CD4-positive, alpha-beta T cell treated with Interleukin-4 for 4 hours (primary cell): ENCODE data around the gene JOSD1.

Source experiments
- DNase-seq: peaks from one replicate; pipeline ENCODE4 v3.0.0-alpha.2; 2020

JOSD1 gene

DNA sequence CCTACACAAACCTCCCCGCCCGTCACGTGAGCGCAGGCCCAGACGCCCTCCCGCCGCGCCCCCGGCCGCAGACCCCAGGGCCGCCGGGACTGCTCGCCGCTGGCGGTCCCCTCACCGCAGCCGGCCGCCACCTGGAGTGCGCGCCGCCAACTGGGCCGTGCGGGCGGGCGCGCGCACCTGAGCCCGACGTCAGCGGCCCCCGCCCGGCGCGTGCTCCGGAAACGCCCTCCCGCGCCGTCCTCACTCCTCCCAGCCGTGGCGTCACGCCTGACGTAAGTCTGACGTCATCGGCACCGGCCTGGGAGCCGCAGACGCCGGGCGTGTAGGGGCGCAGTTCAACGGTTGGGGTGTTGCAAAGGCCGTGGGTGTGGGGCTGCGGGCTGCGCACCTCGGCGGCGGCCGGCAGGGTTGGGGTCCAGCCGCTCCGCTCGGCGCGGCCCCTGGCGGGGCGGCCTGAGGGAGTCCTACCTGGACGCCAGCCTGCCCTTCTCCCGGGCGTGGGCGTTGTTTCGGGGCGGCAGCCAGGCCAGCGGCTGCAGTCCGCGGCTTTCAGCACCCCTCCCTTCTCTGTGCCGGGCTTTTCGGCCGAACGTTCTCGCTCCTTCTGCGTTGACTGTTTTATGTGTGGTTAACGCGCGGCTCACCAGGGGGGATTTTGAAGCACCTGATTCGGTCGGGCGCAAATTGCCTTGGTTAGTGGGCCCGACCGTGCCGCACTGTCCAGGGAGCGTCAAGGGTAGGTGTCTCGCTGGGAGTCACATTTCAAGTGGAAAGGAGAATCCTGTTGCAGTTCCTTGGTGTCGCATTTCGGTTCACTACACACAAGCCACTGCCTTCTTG, at the start of gene JOSD1:
Gene JOSD1 (minus strand): TSS at position 155 of the 840 bp plus-strand sequence. CDS start 956 bp downstream, outside the sequence.
- peak; percentile 96 for DNase-seq

DNA sequence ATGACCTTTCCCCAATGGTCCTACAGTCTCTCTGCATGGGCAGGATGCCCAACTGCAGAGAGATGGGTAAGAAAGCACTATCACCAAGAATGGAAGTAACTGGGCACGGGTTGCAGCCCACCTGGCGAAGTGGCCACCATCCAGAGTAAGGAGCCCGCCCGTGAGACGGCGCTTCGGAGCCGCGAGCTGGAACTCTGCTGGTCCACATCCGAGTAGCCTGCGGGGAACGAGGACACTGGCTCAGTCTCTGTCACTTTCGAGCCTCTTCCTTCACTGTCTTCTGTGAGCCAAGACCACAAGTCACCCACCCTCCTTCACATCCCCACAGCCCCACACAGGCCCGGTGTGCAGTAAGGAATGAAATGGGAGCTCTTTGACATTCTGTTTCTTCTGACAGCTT, 49.4 kb upstream of the JOSD1 start:
- no peak for DNase-seq

DNA sequence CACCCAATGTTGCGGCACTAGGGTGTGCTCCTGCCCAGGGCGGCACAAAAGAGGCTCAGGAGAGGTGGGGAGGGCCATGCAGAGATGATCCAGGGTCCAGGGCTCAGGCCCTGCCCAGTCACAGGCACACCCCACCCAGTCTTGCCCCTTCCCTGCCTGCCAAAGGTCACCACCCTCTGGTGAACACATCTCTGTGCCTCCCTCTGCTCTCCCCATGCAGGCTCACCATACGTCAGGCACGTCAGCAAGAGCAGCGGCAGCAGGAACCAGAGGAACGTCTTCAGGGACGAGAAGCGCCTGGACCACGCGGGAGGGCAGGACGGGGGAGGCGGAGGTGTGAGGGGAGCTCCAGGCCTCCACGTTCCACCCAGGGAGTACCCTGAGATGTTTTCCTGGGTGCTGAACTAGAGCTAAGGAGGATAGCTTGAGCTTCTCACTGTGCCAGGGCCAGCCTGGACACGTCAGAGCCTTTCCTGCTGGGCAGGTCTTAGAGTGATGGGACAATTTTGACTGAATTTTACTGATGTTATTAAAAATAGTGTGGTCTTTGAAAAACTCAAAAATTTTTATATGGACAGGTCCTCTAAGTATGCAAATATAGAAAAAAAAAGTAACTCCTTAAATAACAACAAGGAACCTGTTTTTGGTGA, 47.9 kb upstream of the JOSD1 start:
- no peak for DNase-seq

DNA sequence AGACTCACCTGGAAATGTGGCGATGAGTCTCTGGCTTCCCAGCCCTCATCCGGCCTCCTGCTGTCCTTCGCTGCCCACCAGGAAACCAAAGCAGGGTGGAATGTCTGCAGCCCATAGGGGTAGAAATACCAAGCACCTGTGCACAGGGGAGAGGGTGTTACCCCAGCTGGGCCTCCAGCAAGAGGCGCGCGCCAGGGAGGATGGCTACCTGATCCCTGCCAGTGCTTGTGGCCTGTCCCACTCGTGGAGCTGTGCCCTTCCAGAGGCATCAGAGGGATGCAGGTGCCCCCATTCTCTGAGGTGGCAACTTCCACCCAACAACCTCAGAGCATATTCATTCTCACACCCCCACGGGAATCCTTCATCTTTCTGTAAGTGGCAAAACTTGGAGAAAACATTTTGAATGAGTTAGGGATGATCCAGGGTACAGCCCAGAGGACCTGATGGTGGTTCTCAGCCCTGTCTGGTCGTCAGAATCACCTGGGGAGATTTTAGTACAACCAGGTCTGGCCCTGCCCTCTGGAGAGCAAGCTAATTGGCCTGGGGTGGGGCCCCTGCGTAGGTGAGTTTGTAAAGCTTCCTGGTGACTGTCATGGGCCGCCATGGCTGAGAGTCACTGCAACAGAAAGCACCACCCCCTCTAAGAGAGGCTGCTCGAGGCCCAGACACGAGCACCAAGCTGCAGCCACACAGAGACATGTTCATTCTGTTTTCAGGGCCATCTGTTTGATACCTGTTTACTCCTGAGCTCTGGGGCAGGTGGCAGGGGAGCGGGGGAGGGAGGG, 45.1 kb upstream of the JOSD1 start:
- no peak for DNase-seq

DNA sequence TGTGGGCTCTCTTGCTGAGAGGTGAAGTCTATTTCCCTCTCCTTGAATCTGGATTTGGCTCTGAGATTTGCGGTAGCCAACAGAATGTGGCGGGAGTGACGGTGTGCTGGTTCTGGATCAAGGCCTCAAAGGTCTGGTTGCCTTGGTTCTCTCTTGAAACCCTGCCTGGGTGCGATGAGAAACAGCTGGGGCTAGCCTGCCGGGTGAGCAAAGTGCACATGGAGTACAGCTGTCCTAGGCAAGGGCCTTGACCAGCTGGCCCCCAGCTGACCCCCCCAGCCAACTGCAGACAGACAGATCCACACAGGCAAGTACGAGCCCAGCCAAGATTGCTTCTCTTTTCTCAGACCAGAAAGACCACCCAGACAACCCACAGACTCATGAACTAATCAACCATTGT, 44.2 kb upstream of the JOSD1 start:
- no peak for DNase-seq

DNA sequence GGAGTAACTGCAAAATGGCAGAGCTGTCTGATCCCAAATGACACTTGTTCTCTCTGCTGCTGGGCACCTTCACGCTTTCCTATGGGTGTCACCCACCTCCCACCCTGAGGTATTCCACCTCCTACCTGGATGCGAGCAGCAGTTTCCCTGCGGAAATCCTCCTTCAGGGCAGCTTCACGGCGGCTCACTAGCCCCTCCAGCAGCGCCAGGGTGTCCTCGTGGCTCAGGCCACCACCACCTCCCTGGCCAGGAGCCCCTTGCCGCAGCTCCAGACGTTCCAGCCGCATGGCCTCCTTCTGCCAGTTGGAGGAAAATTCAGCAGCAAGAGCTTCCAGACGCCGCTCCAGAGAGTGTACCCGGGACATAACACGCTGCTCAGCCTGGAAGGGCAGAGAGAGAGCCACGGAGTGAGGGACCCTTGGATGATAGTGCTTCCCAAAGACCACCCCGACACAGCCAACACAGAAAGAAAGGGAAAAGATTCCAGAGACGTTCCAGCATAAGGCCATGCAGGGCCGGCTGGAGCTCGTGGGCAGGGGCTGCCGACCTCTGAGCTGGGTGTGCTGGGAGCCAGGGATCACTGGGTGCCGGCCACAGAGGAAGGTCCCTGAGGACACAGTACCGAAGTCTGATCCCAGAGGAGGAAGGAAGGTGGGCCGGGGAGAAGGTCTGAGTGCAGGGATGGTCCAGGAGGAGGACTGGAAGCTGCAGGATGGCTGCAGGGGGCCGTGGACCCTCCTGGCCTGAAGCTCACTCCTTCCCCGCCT, 41.6 kb upstream of the JOSD1 start:
- no peak for DNase-seq

DNA sequence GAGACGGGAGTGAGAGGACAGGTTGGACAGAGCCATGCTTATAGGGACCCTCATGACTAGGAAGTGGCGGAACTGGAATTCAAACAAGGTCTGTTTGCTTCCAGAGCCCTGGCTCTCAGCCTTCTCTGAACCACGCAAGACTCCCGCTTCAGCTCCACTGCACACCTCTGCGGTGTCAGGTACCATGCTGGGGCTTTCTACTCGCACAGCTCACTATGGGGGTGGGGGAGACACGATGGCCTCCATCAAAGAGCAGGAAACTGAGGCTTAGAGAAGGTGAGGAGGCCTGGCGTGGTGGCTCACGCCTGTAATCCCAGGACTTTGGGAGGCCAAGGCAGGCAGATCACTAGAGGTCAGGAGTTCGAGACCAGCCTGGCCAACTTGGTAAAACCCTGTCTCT, 40.8 kb upstream of the JOSD1 start:
- no peak for DNase-seq

DNA sequence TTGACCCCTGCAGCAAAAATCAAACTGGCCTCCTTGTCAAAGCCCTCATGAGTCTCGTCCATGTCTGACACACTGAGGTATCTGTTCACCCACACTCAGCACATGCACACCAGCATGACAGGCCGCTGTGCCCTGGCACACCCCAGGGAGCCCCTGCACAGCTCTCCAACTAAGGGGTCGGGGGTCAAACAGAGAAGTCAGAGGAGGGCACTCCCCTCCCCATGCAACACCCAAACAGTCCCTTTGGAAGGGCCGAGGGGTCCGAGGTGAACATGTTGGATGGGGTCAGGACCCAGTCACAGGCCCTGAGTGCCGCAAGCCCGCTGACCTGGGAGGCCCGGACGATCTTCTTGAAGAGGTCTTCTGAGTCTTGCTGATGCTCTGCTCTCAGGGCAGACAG, 40.4 kb upstream of the JOSD1 start:
- no peak for DNase-seq

DNA sequence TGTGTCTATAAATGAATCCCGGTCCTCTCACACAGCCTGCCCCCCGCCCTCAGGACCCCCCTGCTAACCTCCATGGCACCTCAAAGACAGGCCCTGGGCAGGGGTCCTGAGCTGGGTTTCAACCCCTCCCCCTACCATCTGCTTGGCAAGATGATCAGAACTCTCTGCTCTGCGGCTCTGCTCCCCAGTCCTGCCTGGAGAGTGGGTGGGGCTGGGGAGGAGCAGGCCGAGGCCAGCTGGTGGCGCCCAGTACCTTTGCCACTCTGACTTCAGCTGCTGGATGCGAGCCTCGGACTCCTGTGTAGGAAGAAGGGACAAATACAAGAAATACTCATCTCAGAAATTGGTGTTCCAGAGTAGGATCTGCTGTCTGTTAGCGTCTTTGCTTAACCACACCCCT, 40.0 kb upstream of the JOSD1 start:
- DNase-seq, result no peak

DNA sequence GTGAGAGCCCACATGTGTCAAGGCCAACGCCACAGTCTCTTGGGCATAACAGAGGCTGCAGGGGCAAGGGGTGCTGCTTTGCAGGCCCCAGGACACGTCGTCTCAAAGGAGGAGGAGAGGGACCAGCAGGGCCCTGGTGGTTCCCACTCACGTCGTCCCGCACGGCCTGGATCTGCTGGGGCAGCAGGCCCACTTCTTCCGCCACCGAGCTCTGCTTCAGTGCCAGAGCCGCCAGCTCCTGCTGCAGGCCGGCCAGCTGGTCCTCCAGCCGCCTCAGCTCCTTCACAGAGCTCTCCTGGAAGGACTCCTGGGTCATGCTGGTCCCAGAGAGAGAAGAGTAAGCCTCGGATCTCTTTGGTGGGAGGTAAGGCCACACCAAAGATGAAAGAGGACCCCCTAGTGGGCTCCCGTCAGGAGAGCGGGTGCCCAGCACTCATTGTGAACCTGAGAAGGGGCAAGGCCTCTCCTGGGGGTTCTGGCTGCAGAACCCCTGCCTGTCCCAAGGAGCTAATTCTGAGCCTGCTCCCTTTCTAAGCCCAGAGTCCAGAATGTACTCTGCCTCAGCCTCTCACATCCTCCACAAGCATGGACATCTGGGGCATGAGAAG, 39.5 kb upstream of the JOSD1 start:
- no peak for DNase-seq

DNA sequence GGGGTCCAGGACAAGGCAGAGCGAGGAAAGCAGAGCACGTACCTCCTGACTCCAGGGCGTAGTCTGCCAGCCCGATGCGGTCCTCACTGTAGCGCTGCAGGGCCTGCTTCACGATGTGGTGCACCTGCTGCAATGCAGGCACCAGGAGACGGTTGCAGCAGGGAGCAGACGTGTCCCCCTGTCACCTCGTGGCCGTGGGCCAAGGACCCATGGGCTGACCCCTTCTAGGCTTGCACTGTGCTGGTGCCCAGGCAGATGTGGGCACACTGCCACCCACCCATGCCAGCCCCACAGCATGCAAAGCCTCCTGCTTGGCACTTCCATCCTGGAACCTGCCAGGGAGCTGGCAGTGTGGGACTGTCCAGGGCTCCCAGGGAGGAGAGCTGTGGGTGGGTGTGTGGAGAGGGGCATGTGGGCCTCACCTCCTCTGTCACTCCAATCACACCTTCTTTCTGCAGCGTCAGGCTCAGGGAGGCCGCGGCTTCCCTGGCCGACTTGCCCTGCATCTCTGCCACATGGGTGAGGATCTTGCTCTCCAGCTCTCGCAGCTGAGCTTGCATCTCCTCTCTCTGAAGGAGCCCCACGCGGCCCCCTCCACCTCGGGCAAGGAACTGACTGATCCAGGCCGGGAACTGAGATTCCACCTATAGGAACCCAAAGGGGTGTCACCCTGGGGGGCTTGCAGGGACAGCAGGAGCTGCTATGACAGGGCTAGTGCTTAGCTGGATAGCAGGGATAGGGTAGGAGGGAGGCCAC, 38.7 kb upstream of the JOSD1 start:
- no peak for DNase-seq

DNA sequence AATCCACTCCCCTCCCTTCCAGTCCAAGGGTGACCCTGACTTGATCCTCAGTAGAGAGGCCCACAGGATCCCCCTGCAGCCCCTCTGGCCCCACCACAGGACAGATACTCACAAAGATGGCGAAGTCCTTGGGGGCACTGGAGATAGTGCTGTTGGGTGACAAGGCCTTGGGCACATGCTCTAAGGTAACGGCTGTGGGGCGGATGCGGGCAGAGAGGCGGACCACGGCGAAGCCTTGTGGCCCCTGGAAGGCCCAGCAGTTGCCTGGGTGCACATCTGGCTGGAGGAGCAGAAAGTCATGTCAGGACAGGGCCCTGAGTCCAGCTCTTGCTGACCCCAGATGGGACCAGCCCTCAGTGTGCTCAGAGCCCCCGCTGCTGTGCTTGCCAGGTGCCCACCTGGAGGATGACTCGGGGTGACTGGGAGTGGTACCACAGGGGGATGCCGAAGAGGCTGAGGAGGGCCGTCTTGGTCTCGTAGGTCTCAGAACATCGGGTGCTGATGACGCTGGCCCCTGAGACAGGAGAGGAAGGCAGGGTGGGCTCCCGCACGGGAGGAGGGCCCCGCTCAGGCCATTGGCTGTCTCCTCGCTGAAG, 37.8 kb upstream of the JOSD1 start:
- DNase-seq, result no peak

DNA sequence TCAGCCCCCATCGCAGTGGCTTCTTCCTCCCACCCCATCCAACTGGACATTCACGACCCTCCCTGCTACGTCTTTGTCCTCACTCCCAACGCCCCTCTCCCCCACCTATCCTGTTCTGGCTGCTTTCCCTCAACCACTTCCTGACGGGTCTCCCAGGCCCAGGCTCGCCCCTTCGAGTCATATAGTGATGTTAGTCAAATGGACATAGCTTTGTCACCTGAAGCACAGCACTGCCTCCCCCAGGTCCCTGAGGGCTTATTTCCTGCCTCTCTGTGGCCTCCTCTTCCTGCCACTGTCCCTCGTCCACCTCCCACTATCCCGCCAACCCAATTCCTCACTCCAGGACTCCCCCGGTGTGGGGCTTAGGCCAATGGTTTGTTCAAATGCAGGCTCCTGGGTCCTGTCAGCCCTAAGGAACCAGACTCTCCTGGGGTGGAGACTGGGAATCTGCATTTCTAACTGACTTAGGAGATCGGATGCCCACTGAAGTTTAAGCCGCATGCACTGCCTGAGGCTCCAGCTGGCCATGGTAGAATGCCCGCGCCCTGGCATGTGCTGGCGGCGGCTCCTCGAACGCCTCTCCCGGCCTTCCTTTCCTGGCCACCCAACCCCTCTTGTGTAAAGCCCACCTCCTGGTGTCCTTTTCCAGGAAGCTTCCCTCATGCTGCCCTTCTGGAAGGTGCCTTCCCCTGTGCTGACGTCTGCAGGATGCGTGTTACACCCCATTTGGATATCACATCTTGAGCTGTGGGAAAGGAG, 36.7 kb upstream of the JOSD1 start:
- no peak for DNase-seq

DNA sequence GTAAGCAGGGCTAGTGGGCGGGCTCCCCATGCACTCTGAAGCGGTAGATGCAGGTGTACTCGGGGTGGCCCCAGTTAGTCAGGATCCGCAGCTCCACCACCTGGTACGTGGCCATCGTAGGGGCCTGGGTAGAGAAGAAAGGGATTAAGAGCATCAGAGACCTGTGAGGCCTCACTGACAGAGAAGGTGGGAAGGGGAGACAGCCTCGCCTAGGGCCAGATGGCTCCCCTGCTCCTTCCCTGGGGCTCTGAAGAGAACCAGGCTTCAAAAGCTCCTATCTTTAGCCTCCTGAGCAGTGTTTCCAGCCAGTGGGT, 35.5 kb upstream of the JOSD1 start:
- no peak for DNase-seq

DNA sequence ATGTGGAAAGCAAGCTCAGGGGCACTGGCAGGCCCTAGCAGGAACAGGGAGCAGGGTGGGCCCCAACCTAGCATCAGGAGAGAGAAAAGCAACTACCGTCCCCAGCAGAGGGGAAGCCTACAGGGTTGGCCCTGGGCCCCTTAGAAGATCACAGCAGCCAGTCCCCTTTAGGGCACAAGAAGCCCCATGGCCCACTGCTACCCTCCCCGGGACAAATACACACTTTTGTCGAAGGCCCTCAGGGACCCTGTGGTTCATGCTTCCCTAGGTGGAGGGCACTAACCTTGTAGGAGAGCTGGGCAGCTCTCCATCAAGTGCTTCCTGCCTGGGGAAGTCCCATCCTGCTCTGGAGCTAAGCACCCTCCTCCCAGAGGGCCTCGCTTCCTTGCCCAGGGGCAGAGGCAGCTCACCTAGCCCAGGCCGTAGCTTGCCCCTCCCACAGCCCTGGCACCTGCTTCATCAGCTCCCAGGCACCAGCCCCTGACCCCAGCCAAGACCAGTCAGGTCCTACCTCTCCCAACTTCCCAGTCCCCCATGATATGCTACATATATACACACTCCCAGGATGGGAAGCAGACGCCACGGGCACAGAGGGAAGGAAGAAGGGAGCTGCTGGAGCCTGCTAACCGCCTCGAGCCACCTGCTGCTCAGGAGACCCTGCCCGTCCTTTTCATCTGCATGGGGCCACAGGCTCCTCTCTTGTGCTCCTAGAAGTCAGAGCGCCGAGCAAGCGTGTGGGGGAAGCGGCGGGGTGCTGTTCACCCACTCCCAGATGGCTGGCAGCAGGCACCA, 34.9 kb upstream of the JOSD1 start:
- no peak for DNase-seq

DNA sequence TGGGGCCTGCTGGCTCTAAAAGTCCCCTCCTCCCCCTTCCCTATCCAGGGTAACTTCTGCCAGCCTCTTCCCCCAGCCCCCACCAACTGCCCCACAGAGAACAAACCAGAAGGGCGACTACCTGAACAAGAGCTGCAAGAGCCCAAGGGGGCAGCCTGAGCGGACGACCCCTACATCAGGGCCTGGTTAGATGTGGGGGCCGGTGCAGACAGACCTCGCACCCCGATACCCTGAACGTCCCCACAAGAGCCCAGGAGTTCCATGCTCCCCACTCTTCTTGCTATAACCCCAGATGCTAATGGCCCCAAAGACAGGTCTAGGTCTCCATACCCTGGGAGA, 34.4 kb upstream of the JOSD1 start:
- DNase-seq, result no peak

DNA sequence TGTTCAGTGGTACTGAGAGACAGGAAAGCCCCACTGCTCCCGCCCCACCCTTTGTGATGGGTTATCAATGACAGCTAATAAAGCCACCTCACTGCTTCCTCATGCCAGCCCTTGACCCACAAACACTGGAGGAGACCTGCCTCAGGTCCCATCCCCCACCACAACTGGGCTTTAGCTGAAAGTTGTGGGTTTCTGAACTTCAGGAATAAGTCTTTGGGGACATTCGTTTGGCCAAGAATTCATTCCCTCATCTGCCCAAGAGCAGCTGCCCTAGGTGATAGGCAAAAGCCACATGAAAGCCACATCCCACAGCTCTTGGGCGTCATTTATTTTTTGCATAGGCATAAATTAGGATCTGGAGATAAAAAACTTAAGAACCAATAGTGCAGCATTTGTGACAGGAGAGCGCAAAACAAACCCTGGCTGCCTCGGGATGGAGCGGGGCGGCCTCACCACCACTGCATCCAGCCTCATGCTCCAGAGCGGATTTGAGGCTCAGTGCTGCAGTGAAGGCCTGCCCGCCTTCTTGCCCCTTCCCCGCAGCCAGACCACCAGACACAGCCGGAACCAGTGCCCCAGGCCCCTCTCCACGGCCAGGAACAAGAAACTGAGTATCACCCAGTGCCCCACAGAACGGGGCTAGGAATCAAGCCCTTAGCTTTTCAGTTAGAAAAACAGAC, 33.8 kb upstream of the JOSD1 start:
- no peak for DNase-seq

DNA sequence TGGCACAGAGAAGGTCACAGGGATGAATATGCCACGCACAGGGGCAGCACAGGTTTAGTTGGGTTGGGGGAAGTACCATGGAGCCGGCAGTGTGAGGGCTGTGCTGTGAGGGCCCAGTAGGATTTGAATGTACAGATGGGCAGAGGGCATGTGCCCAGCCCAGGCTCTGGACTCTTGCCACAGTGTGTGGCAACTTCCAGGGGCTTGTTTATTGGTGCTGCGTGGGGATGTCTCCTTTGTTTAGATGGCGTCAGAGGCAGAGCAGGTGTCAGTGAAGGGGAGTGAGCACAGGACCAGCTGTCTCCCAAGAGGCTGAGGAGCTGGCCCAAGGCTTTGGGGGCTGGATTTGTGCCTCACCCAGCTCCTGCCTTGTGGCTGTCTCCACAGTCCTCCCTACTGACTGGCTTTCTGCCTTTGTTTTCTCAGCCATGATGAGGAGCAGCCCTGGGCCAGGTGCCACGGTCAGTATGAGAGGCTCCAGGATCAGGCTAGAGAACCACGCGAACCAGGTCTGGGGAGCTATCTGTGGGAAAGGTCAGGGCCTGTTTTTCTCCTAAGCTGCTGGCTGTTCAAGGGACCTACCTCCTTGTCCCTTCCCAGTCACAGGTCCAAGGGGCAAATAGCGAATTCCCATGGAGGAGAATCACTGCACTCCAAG, 33.1 kb upstream of the JOSD1 start:
- no peak for DNase-seq

DNA sequence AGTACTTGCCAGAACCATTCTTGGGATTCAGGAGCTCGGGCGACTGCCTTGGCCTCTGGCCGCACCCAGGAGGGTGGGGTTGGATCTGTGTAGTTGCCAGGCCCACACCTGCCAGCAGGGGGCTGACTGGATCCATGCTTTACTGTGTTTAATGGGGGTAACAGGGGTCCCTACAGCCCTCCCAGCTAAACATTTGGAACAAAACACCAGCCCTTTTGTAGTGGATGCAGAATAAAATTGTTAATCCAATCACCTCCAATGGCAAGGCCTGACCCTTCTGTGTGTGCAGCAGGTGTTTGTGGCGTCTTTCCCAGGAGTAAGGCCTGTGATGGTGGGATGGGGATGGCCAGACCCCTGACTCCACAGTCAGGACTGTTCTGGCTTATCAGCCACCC, 32.6 kb upstream of the JOSD1 start:
- DNase-seq, result peak; percentile 53
